ENCODE data around the gene NTRK2.

- TF ChIP-seq CTCF (IDR thresholded peaks at IDR 0.05), result no peak
- TF ChIP-seq POLR2A (IDR thresholded peaks at IDR 0.05), result no peak
- no peak for TF ChIP-seq POLR2AphosphoS5 (IDR thresholded peaks at IDR 0.05)
- no peak for TF ChIP-seq EP300 (IDR thresholded peaks at IDR 0.05)
These were observed 371.4 kb downstream of the NTRK2 start for GRCh38 chr9:85040821-85041465.

All from upper lobe of left lung (tissue), 4 donors.